GM18526 (cell line): ENCODE measurements around the gene SCGB1C2.

ENCODE experiments used
- POLR2A ChIP-seq: IDR thresholded peaks from 3 replicates; pipeline ENCODE4 v1.6.1; 2011; ENCODE audit not compliant: insufficient read length; ENCODE audit errors: extremely low read depth

SCGB1C2 gene

GRCh38 chr17:151004-151403 is 13.6 kb downstream of the SCGB1C2 start:
- TF ChIP-seq POLR2A: no peak

GRCh38 chr17:151886-152859 is 14.8 kb downstream of the SCGB1C2 start:
- no peak for TF ChIP-seq POLR2A

GRCh38 chr17:152860-153420 is 15.6 kb downstream of the SCGB1C2 start:
- no peak for TF ChIP-seq POLR2A

- no peak for TF ChIP-seq POLR2A
These were observed 16.5 kb downstream of the SCGB1C2 start for GRCh38 chr17:153851-154250.

- no peak for TF ChIP-seq POLR2A
These were observed 18.2 kb downstream of the SCGB1C2 start for GRCh38 chr17:155576-155975.

GRCh38 chr17:156094-156621 is 18.8 kb downstream of the SCGB1C2 start:
- no peak for TF ChIP-seq POLR2A

GRCh38 chr17:156946-157345 is 19.6 kb downstream of the SCGB1C2 start:
- TF ChIP-seq POLR2A: no peak

- no peak for TF ChIP-seq POLR2A
These were observed 20.5 kb downstream of the SCGB1C2 start for GRCh38 chr17:157901-158300.

GRCh38 chr17:158379-158778 is 21.0 kb downstream of the SCGB1C2 start:
- TF ChIP-seq POLR2A: no peak

- no peak for TF ChIP-seq POLR2A
These were observed 22.2 kb downstream of the SCGB1C2 start for GRCh38 chr17:159609-160008.

- no peak for TF ChIP-seq POLR2A
These were observed 23.0 kb downstream of the SCGB1C2 start for GRCh38 chr17:160336-160735.

- no peak for TF ChIP-seq POLR2A
These were observed 24.1 kb downstream of the SCGB1C2 start for GRCh38 chr17:161481-161880.

- TF ChIP-seq POLR2A: no peak
These were observed 25.3 kb downstream of the SCGB1C2 start for GRCh38 chr17:162689-163088.

GRCh38 chr17:163514-164098 is 26.2 kb downstream of the SCGB1C2 start:
- no peak for TF ChIP-seq POLR2A

- TF ChIP-seq POLR2A: no peak
These were observed 27.2 kb downstream of the SCGB1C2 start for GRCh38 chr17:164303-165235.
